Measurements from ENCODE around the gene LHX6. TPM values are rescaled to one million over a fixed set of nuclear protein-coding genes. Genes with fewer than 3 reads are reported as not detected.

LHX6 gene
- total and polyA plus RNA-seq, 2 of the 8 experiments (the other 6 are each of a cell fraction or from before 2014, with no cell fraction given): 0.92 to 1.2 TPM

GRCh38 chr9:122239722-122240121 is 11.0 kb upstream of the LHX6 start:
- ChIA-PET CTCF (ENCODE audit: partially characterized antibody) (interaction anchor here (1.0 kb wide), 1 partner anchor 114 kb away, joined by 3 read pairs; no protein-coding TSS in a partner anchor), POLR2A (ENCODE audit: partially characterized antibody) (interaction anchor here (1.0 to 1.2 kb wide), 2 partner anchors 26 to 31 kb away, joined by 3 to 4 read pairs; partner anchors contain the start of genes MRRF and RBM18)
- TF ChIP-seq TAF7 (optimal IDR thresholded peaks at IDR 0.05; ENCODE audit: borderline replicate concordance, low read depth, low read length) (no peak), RXRA (IDR thresholded peaks at IDR 0.05; ENCODE audit: insufficient read depth, low read depth, low read length) (no peak), TAF1 (IDR thresholded peaks at IDR 0.05; ENCODE audit: low read depth, low read length) (no peak), SIRT6 (IDR thresholded peaks at IDR 0.05; ENCODE audit: low read length) (no peak), KDM1A (IDR thresholded peaks at IDR 0.05; ENCODE audit: borderline replicate concordance, low read length) (no peak), GTF2F1 (IDR thresholded peaks at IDR 0.05; ENCODE audit: borderline replicate concordance, low read depth, low read length) (no peak), YY1 (IDR thresholded peaks at IDR 0.05; ENCODE audit: low read depth, low read length) (no peak), SIX5 (IDR thresholded peaks at IDR 0.05; ENCODE audit: low read depth, low read length) (no peak), EGR1 (IDR thresholded peaks at IDR 0.05; ENCODE audit: borderline replicate concordance, low read depth, low read length) (no peak), JUND (IDR thresholded peaks at IDR 0.05; ENCODE audit: low read length) (no peak), CTBP2 (IDR thresholded peaks at IDR 0.05; ENCODE audit: borderline replicate concordance, insufficient read depth, insufficient read length, low read length) (no peak), TCF12 (IDR thresholded peaks at IDR 0.05; ENCODE audit: low read depth, low read length) (no peak), CHD2 (IDR thresholded peaks at IDR 0.05; ENCODE audit: low read length) (no peak)
- TF ChIP-seq, protein P1, sequence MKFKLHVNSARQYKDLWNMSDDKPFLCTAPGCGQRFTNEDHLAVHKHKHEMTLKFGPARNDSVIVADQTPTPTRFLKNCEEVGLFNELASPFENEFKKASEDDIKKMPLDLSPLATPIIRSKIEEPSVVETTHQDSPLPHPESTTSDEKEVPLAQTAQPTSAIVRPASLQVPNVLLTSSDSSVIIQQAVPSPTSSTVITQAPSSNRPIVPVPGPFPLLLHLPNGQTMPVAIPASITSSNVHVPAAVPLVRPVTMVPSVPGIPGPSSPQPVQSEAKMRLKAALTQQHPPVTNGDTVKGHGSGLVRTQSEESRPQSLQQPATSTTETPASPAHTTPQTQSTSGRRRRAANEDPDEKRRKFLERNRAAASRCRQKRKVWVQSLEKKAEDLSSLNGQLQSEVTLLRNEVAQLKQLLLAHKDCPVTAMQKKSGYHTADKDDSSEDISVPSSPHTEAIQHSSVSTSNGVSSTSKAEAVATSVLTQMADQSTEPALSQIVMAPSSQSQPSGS (IDR thresholded peaks at IDR 0.05; ENCODE audit: low read length): no peak

More at GRCh38 chr9:122239722-122240121, 11.0 kb upstream of the LHX6 start:
- Histone ChIP-seq H3K79me2 (ENCODE audit: control insufficient read depth in 1 of 2, insufficient read depth in 2 of 2, low read length in 2 of 2) (no peaks in the 10 kb centered on the region), H4K91ac (replicated peaks; ENCODE audit: insufficient read length, low read length) (no peak overlapping the region), H3K27me3 (replicated peaks in 1 of 4; ENCODE audit: control insufficient read depth in 3 of 4, extremely low read depth in 1 of 4, insufficient read depth in 3 of 4, low read length in 3 of 4) (no peaks in the 10 kb centered on the region), H4K8ac (ENCODE audit: extremely low read depth, insufficient read depth, low read length) (no peak overlapping the region), H3K9ac (replicated peaks in 1 of 4; ENCODE audit: extremely low read depth in 1 of 4, low read depth in 3 of 4, low read length in 3 of 4) (no peak overlapping the region), H3K14ac (ENCODE audit: insufficient read length) (no peak overlapping the region), H4K5ac (ENCODE audit: insufficient read length, low read depth, low read length) (no peak overlapping the region), H3K4me3 (ENCODE audit: extremely low read depth in 1 of 4, insufficient read depth in 2 of 4, low read depth in 3 of 4, low read length in 4 of 4) (no peak overlapping the region), H2BK20ac (ENCODE audit: low read length) (no peak overlapping the region), H3K36me3 (ENCODE audit: control insufficient read depth in 2 of 4, insufficient read depth in 4 of 4, low read length in 3 of 4) (peaks cover 3 to 29% (median 16%) of the 10 kb centered on the region in 4 experiments; a peak in 7 of 8 replicates), H3K23ac (ENCODE audit: insufficient read length) (no peak overlapping the region), H3K23me2 (ENCODE audit: low read depth, low read length) (no peaks in the 10 kb centered on the region), H3K4me2 (ENCODE audit: insufficient read depth in 1 of 2, low read depth in 2 of 2, low read length in 2 of 2) (no peak overlapping the region), H3K4ac (replicated peaks; ENCODE audit: insufficient read length, low read depth, low read length) (no peak overlapping the region), H2AK5ac (ENCODE audit: low read depth, low read length) (no peak overlapping the region), H3K4me1 (replicated peaks in 1 of 4; ENCODE audit: control insufficient read depth in 3 of 4, insufficient read depth in 4 of 4, low read length in 3 of 4) (no peaks in the 10 kb centered on the region), H3K27ac (ENCODE audit: low read depth, low read length) (no peak overlapping the region), H4K20me1 (replicated peaks in 1 of 2; ENCODE audit: control insufficient read depth in 1 of 2, insufficient read depth in 2 of 2, low read length in 2 of 2) (no peaks in the 10 kb centered on the region), H3K18ac (ENCODE audit: extremely low read depth, low read length) (no peak overlapping the region), H2BK15ac (ENCODE audit: low read length) (no peak overlapping the region), H3K9me3 (ENCODE audit: insufficient read depth in 2 of 2, low read depth in 1 of 2, low read length in 1 of 2) (no peaks in the 10 kb centered on the region), H2AFZ (ENCODE audit: low read length) (no peak overlapping the region), H2BK120ac (replicated peaks; ENCODE audit: low read depth, low read length) (no peak overlapping the region), H3K79me1 (ENCODE audit: low read depth, low read length) (no peaks in the 10 kb centered on the region), H2BK12ac (ENCODE audit: low read depth, low read length) (no peak overlapping the region), H2BK5ac (ENCODE audit: low read depth, low read length) (no peak overlapping the region), H3K56ac (replicated peaks; ENCODE audit: insufficient read length, low read depth, low read length) (no peak overlapping the region)
- DNase-seq (ENCODE audit: low read depth in 1 of 2, low spot score in 2 of 2): no peak
- FAIRE-seq: no peak
- 92% methylated on average over 5 of the region's 5 CpGs; no CpG with 5 or more reads in 1 of the 2 experiments for WGBS, 2 experiments (ENCODE audit: extremely low coverage in 1 of 2, insufficient coverage in 1 of 2, insufficient read length in 1 of 2, insufficient replicate concordance in 2 of 2, low coverage in 1 of 2, low lambda C conversion rate in 2 of 2, missing lambda C conversion rate in 1 of 2)
